Measurements from ENCODE around the gene KCNA2.

- no peak for TF ChIP-seq POLR2A (IDR thresholded peaks at IDR 0.05; ENCODE audit: low read length)
- no peak for TF ChIP-seq GATA1 (IDR thresholded peaks at IDR 0.05; ENCODE audit: low read depth, low read length)
Observed at GRCh38 chr1:110576441-110576840, 29.7 kb downstream of the KCNA2 start.

All from erythroblast (primary cell).